K562 (cell line): ENCODE data around the gene TSPAN12. TPM values are rescaled to one million over a fixed set of nuclear protein-coding genes. Genes with fewer than 3 reads are reported as not detected.

Source experiments
- ATAC-seq: fragments of 200-7000 bp; cut with Tn5 transposase; 3 replicates; pipeline ENCODE4 v1.9.1; 2020; ENCODE audit warnings: moderate library complexity
- BruUV-seq: library from RNA; stranded (reverse); fragments of 400-500 nt; replicated peaks from 2 replicates; lab custom pipeline; 2021; lab: Mats Ljungman, UMichigan
- CTCF ChIA-PET: fragments of 300-600 bp; formaldehyde crosslinking; extraction: SDS; loops from one replicate; lab custom pipeline; 2021; ENCODE audit warnings: low intra/inter-chr PET ratio; lab: Yijun Ruan, JAX
- POLR2A ChIA-PET: fragments of 300-600, 350-650 bp; sonication (Branson Sonifier 250); formaldehyde crosslinking; extraction: SDS; loops from one replicate; lab custom pipeline; 2021; ENCODE audit warnings: antibody characterized with exemption, inconsistent platforms; lab: Yijun Ruan, JAX
- DNase-seq, 4 experiments: peaks; one replicate each; pipeline versions ENCODE4 v3.0.0 to v3.0.0-alpha.2; 2011 to 2018; ENCODE audit warnings: low spot score in 3 of 4, mixed read lengths in 3 of 4; ENCODE audit errors: extremely low read depth in 1 of 4
- FAIRE-seq: peaks from 2 replicates; lab custom pipeline; 2011; peaks lifted over from hg19 to GRCh38; lab: Jason Lieb, UNC
- H2AFZ ChIP-seq: 2 replicates; pipeline ENCODE4 v1.6.0; 2011; ENCODE audit warnings: low read depth, low read length, control low read depth, inconsistent platforms
- H3K27ac ChIP-seq: fragments of 200-600 bp; 3 replicates; pipeline ENCODE4 v1.8.0; 2011; ENCODE audit warnings: low read depth, mild to moderate bottlenecking, control low read depth, inconsistent platforms, low read length, moderate library complexity, mixed read lengths; ENCODE audit errors: extremely low read depth
- H3K27me3 ChIP-seq, 2 experiments: fragments of 300-600 bp in 1 of 2; 2 replicates in 1 of 2; 3 replicates in 1 of 2; pipeline versions ENCODE4 v1.6.0 to v1.8.0; 2011; ENCODE audit warnings: inconsistent platforms in 2 of 2, low read length in 2 of 2, mild to moderate bottlenecking in 1 of 2, mixed read lengths in 1 of 2, moderate library complexity in 1 of 2; ENCODE audit not compliant: control insufficient read depth in 2 of 2, insufficient read depth in 2 of 2
- H3K36me3 ChIP-seq: fragments of 300-600 bp; 3 replicates; pipeline ENCODE4 v1.8.0; 2011; ENCODE audit warnings: mild to moderate bottlenecking, low read length, inconsistent platforms; ENCODE audit not compliant: control insufficient read depth, insufficient read depth
- H3K4me1 ChIP-seq, 2 experiments: fragments of 200-600 bp in 1 of 2; replicated peaks in 1 of 2; 2 replicates in 1 of 2; 3 replicates in 1 of 2; pipeline versions ENCODE4 v1.5.1 to v1.8.0; 2011; ENCODE audit warnings: inconsistent platforms in 2 of 2, low read length in 2 of 2, mild to moderate bottlenecking in 1 of 2, mixed read lengths in 1 of 2, moderate library complexity in 1 of 2; ENCODE audit not compliant: control insufficient read depth in 2 of 2, insufficient read depth in 2 of 2
- H3K4me2 ChIP-seq: 2 replicates; pipeline ENCODE4 v1.6.1; 2011; ENCODE audit warnings: low read length, control low read depth, inconsistent platforms, mixed read lengths; ENCODE audit not compliant: insufficient read depth
- H3K4me3 ChIP-seq: fragments of 200-600 bp; sonication (generic), shearing (Covaris generic); 2 replicates; pipeline ENCODE4 v1.5.1; 2016; ENCODE audit warnings: control low read depth, inconsistent platforms
- H3K79me2 ChIP-seq: fragments of 200-600 bp; 3 replicates; pipeline ENCODE4 v1.8.0; 2011; ENCODE audit warnings: low read length, inconsistent platforms; ENCODE audit not compliant: control insufficient read depth, insufficient read depth
- H3K9ac ChIP-seq, 2 experiments: 2 replicates each; pipeline versions ENCODE4 v1.6.0 to v1.6.1; 2011; ENCODE audit warnings: low read depth in 2 of 2, low read length in 2 of 2, control low read depth in 1 of 2, inconsistent platforms in 1 of 2, mild to moderate bottlenecking in 1 of 2, mixed read lengths in 1 of 2; ENCODE audit not compliant: insufficient read depth in 1 of 2
- H3K9me1 ChIP-seq: one replicate; pipeline ENCODE4 v1.6.0; 2011; ENCODE audit warnings: inconsistent platforms, mild to moderate bottlenecking, low read length, moderate library complexity; ENCODE audit not compliant: control insufficient read depth, insufficient read depth
- H3K9me3 ChIP-seq: replicated peaks from 2 replicates; pipeline ENCODE4 v1.5.1; 2011; ENCODE audit warnings: low read depth, low read length, inconsistent platforms; ENCODE audit not compliant: control insufficient read depth, insufficient read depth
- H4K20me1 ChIP-seq: replicated peaks from 2 replicates; pipeline ENCODE4 v1.6.1; 2011; ENCODE audit warnings: low read length, inconsistent platforms, mixed read lengths; ENCODE audit not compliant: control insufficient read depth, insufficient read depth
- CBFB ChIP-seq: sonication (generic); formaldehyde crosslinking; IDR thresholded peaks from 2 replicates; pipeline ENCODE4 v1.4.0; 2020; ENCODE audit warnings: mild to moderate bottlenecking, missing genetic modification reagents
- CCAR2 ChIP-seq: fragments of 200-400 bp; formaldehyde crosslinking; IDR thresholded peaks from 2 replicates; pipeline ENCODE4 v1.6.1; 2017; ENCODE audit warnings: mild to moderate bottlenecking, low read depth, low read length
- EZH2 ChIP-seq: IDR thresholded peaks from 2 replicates; pipeline ENCODE4 v1.6.1; 2012; ENCODE audit warnings: low read depth, mild to moderate bottlenecking, inconsistent platforms, low read length, borderline replicate concordance
- GTF3C2 ChIP-seq: IDR thresholded peaks from 3 replicates; pipeline ENCODE4 v1.6.1; 2011; ENCODE audit warnings: borderline replicate concordance, mild to moderate bottlenecking, moderate library complexity; ENCODE audit not compliant: insufficient read length; ENCODE audit errors: extremely low read depth
- HDAC2 ChIP-seq: fragments of 450-650 bp; IDR thresholded peaks from 2 replicates; pipeline ENCODE4 v1.6.1; 2016; ENCODE audit warnings: mild to moderate bottlenecking
- TCF3 ChIP-seq: sonication (generic); formaldehyde crosslinking; IDR thresholded peaks from 2 replicates; pipeline ENCODE4 v1.4.0; 2020; ENCODE audit warnings: mild to moderate bottlenecking, missing genetic modification reagents
- WGBS: fragments of 100-300 bp; shearing (Covaris generic); methylation state at CpG from one replicate; pipeline ENCODE4 v1.1.6; 2016; ENCODE audit warnings: low coverage, mixed read lengths; ENCODE audit not compliant: insufficient coverage; ENCODE audit errors: missing lambda C conversion rate; 5-methylcytosine and 5-hydroxymethylcytosine counted together
- in situ Hi-C: fragments of 300-500 bp; cut with MboI; formaldehyde crosslinking; loops from 4 replicates; pipeline ENCODE4 v1.15.0; 2018; ENCODE audit warnings: inconsistent platforms, mixed read lengths
- intact Hi-C: fragments of 100-400 bp; cut with micrococcal nuclease; formaldehyde crosslinking; loops from 2 replicates; pipeline ENCODE4 v1.14.2; 2022
- polyA plus RNA-seq, 8 experiments: library from polyadenylated mRNA; depleted of rRNA in 4 of 8; stranded (reverse) in 5 of 8; unstranded in 3 of 8; fragments of >200 nt; fragmentation: Nextera tagmentation in 2 of 8; fragmentation: Illumina TruSeq in 1 of 8; extraction: Ambion mirVana in 2 of 8; extraction: Trizol in 1 of 8; gene quantifications; 2 replicates each; pipeline versions ENCODE4 v1.2.1 to v1.2.3, GENCODE V29; 2011 to 2014; ENCODE audit warnings: inconsistent platforms in 1 of 8, missing spikeins in 1 of 8
- total RNA-seq, 7 experiments: library from RNA; depleted of rRNA in 6 of 7; stranded (reverse); fragments of >200 nt in 6 of 7; fragmentation: Illumina TruSeq in 2 of 7; extraction: Trizol in 2 of 7; gene quantifications; 2 replicates each; pipeline versions ENCODE4 v1.2.1 to v1.2.3, GENCODE V29; 2011 to 2021; ENCODE audit warnings: low replicate concordance in 1 of 7
- TF ChIP-seq, protein P1 (sequence below): fragments of 200-800 bp; sonication (Bioruptor generic); IDR thresholded peaks from 2 replicates; pipeline ENCODE4 v1.6.1; 2017; ENCODE audit warnings: missing genetic modification characterization, missing compliant biosample characterization

Gene TSPAN12
- total and polyA plus RNA-seq, 9 of the 15 experiments (the other 6 are each of a cell fraction or from before 2014, with no cell fraction given): 0.13 to 1.7 (median 0.35) TPM; not detected in 1

DNA sequence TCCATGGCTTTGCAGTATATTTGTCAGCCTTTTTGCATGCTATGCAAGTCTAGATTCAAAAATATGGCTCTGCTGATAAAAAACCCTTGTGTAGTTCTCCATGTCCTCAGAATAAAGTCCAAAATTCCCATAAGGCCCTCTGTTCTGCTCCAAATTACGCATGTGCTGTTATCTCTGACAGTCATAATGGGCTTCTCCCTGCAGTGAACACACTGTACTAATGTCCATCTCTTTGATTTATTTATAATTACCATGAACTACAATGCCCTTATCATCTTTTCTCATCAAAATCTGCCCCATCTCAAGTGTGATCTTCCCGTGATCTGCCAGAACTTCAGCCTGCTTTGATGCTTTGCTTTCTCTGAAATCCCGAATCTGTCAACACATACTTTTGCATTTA lies 87.7 kb downstream of the TSPAN12 start:
- Histone ChIP-seq H3K36me3 (no peaks in the 10 kb centered on the region), H3K4me1 (no peaks in the 10 kb centered on the region), H3K9ac (no peak overlapping the region), H3K4me2 (no peak overlapping the region), H3K4me3 (no peak overlapping the region), H2AFZ (no peak overlapping the region), H3K27ac (no peak overlapping the region), H3K79me2 (no peaks in the 10 kb centered on the region), H3K27me3 (no peaks in the 10 kb centered on the region), H3K9me1 (no peaks in the 10 kb centered on the region), H3K9me3 (no peaks in the 10 kb centered on the region), H4K20me1 (no peaks in the 10 kb centered on the region)
- in situ Hi-C loops (no loop called here), intact Hi-C loops (no loop called here)
- TF ChIP-seq, protein P1, sequence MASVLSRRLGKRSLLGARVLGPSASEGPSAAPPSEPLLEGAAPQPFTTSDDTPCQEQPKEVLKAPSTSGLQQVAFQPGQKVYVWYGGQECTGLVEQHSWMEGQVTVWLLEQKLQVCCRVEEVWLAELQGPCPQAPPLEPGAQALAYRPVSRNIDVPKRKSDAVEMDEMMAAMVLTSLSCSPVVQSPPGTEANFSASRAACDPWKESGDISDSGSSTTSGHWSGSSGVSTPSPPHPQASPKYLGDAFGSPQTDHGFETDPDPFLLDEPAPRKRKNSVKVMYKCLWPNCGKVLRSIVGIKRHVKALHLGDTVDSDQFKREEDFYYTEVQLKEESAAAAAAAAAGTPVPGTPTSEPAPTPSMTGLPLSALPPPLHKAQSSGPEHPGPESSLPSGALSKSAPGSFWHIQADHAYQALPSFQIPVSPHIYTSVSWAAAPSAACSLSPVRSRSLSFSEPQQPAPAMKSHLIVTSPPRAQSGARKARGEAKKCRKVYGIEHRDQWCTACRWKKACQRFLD (CRISPR knock-in tag): no peak
- no peak for TF ChIP-seq GTF3C2
- no peak for TF ChIP-seq EZH2
- no peak for TF ChIP-seq CCAR2
- TF ChIP-seq CBFB: no peak
- TF ChIP-seq TCF3 (CRISPR knock-in tag): no peak
- no peak for TF ChIP-seq HDAC2
- no peak for DNase-seq
- BruUV-seq: no TSS peak
- WGBS: 0% methylated on average over 3 of the region's 3 CpGs
- POLR2A ChIA-PET: no interaction called here
- CTCF ChIA-PET: interaction anchor here (0.7 kb wide), 1 partner anchor 1501 kb away, joined by 3 read pairs; no protein-coding TSS in a partner anchor
- ATAC-seq: peak; percentile 36; the same call in 1 of the 3 replicates
- FAIRE-seq: no peak
